Upper lobe of right lung (tissue), 1 donor: Measurements from ENCODE around the gene GABPB1. TPM values are rescaled to one million over a fixed set of nuclear protein-coding genes. Genes with fewer than 3 reads are reported as not detected.

ENCODE experiments used
- ATAC-seq: fragments of 200-7000 bp; cut with Tn5 transposase; one replicate; pipeline ENCODE4 v1.9.1; 2020; ENCODE audit warnings: mild to moderate bottlenecking, moderate library complexity
- DNase-seq: peaks from one replicate; pipeline ENCODE4 v3.0.0-alpha.2; 2020
- H3K27ac ChIP-seq: fragments of 200-600 bp; one replicate; pipeline ENCODE4 v1.8.0; 2022
- H3K27me3 ChIP-seq: fragments of 200-600 bp; one replicate; pipeline ENCODE4 v1.8.0; 2022; ENCODE audit warnings: mild to moderate bottlenecking
- H3K36me3 ChIP-seq: fragments of 200-600 bp; one replicate; pipeline ENCODE4 v1.8.0; 2022
- H3K4me1 ChIP-seq: fragments of 200-600 bp; one replicate; pipeline ENCODE4 v1.8.0; 2022
- H3K4me3 ChIP-seq: fragments of 200-600 bp; one replicate; pipeline ENCODE4 v1.8.0; 2022; ENCODE audit warnings: mild to moderate bottlenecking
- H3K9me3 ChIP-seq: fragments of 200-600 bp; one replicate; pipeline ENCODE4 v1.8.0; 2022
- CTCF ChIP-seq: fragments of 200-600 bp; IDR thresholded peaks from one replicate; pipeline ENCODE4 v1.8.0; 2022; ENCODE audit warnings: antibody characterized with exemption
- intact Hi-C: fragments of 100-400 bp; cut with DNase I; formaldehyde crosslinking; loops from one replicate; pipeline ENCODE4 v1.11.0; 2022
- total RNA-seq: library from RNA; stranded (reverse); fragmentation: NEBNext Ultra II Directional; extraction: Animal tissue kit (Norgen Biotek cat#: 25700); gene quantifications from one replicate; pipeline ENCODE4 v1.2.1, GENCODE V29; 2021
- donor health status: DM: no; HTN: yes; CAD: no; lungs with severe emphysema.

The GABPB1 gene
- total RNA-seq, 1 donor from 2014 or later: 21.2 TPM

- DNase-seq (no peak), ATAC-seq (no peak)
- Histone ChIP-seq H3K4me3 (no peak overlapping the region), H3K27ac (no peak overlapping the region), H3K36me3 (no peaks in the 10 kb centered on the region), H3K9me3 (no peaks in the 10 kb centered on the region), H3K27me3 (no peaks in the 10 kb centered on the region), H3K4me1 (no peaks in the 10 kb centered on the region)
- intact Hi-C loops: no loop called here
- no peak for TF ChIP-seq CTCF
These were observed 33.3 kb downstream of the GABPB1 start for GRCh38 chr15:50321680-50322210.

- no peak for TF ChIP-seq CTCF
- no peaks in the 10 kb centered on the region for H3K27me3 ChIP-seq
These were observed 34.5 kb downstream of the GABPB1 start for GRCh38 chr15:50320504-50320903.

GRCh38 chr15:50318697-50319096 is 36.3 kb downstream of the GABPB1 start:
- ATAC-seq (no peak), DNase-seq (no peak)
- H3K4me3 ChIP-seq: no peak overlapping the region
- H3K27me3 ChIP-seq: no peaks in the 10 kb centered on the region
- no peaks in the 10 kb centered on the region for H3K36me3 ChIP-seq
- no peaks in the 10 kb centered on the region for H3K4me1 ChIP-seq
- H3K9me3 ChIP-seq: no peaks in the 10 kb centered on the region
- intact Hi-C loops: no loop called here
- TF ChIP-seq CTCF: no peak
- no peak overlapping the region for H3K27ac ChIP-seq

More at GRCh38 chr15:50320504-50320903, 34.5 kb downstream of the GABPB1 start:
- intact Hi-C loops: no loop called here
- ATAC-seq (no peak), DNase-seq (no peak)
- H3K9me3 ChIP-seq: no peaks in the 10 kb centered on the region
- H3K4me1 ChIP-seq: no peaks in the 10 kb centered on the region
- no peaks in the 10 kb centered on the region for H3K36me3 ChIP-seq
- no peak overlapping the region for H3K27ac ChIP-seq
- H3K4me3 ChIP-seq: no peak overlapping the region

DNA sequence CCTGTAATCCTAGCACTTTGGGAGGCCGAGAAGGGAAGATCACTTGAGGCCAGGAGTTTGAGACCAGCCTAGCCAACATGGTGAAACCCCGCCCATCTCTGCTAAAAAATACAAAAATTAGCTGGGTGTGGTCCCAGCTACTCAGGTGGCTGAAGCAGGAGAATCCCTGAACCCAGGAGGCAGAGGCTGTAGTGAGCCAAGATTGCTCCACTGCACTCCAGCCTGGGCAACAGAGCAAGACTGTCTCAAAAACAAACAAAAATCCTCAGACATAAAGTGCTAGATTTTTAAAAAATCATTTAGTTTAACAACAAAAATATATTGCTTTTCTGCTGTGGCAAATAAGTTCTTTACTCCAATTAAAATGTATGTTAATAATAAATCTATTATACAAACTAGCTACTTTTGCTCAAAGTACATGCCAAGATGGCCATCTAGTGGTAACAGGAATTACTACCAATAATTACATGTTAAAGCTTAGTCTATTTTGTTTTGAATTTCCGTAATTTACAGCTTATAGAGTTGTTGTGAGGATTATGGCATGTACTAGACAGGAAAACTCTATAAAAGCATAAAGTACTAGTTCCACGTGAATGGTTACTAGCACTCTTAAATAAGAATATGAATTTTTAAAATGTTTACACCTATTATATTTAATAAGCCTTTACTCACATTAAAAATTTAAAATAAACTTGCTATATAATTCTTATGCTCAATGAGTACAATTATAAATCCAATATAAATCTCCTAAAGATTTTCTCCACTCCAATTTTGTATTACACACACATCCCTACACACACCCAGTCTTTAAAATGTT is 39.0 kb downstream of the GABPB1 start:
- H3K27me3 ChIP-seq: no peaks in the 10 kb centered on the region
- H3K36me3 ChIP-seq: no peaks in the 10 kb centered on the region
- no peaks in the 10 kb centered on the region for H3K9me3 ChIP-seq
- H3K27ac ChIP-seq: no peak overlapping the region
- intact Hi-C loops: no loop called here
- no peak for ATAC-seq
- no peak for DNase-seq
- H3K4me1 ChIP-seq: no peaks in the 10 kb centered on the region
- no peak overlapping the region for H3K4me3 ChIP-seq
- peak; percentile 75 for TF ChIP-seq CTCF

DNA sequence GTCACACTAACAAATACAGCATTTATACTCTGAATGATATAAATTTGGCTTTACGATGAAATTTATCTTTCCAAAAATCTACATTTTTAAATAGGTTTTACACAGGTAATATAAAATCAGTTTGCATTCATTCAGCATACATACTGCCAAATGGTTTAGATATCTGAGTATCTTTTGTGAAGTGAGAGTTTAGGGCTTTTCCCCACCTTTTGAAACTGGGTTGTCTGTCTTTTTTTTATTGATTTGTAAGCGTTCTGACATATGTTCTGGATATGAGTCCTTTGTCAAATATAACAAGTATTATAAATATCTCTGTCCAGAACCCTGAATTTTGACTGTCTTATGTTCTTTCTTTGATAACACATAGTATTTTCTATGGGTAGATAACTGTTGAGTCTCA is 42.4 kb downstream of the GABPB1 start:
- Histone ChIP-seq H3K36me3 (no peaks in the 10 kb centered on the region), H3K9me3 (no peaks in the 10 kb centered on the region), H3K27me3 (no peaks in the 10 kb centered on the region), H3K27ac (no peak overlapping the region), H3K4me3 (no peak overlapping the region), H3K4me1 (no peaks in the 10 kb centered on the region)
- no peak for TF ChIP-seq CTCF
- ATAC-seq: no peak
- no peak for DNase-seq
- intact Hi-C loops: no loop called here
